ENCODE data around the gene NDUFV1. TPM values are rescaled to one million over a fixed set of nuclear protein-coding genes. Genes with fewer than 3 reads are reported as not detected.

Gene NDUFV1
- total and polyA plus RNA-seq, 4 donors, result 83.6 to 172 (median 163) TPM

DNA sequence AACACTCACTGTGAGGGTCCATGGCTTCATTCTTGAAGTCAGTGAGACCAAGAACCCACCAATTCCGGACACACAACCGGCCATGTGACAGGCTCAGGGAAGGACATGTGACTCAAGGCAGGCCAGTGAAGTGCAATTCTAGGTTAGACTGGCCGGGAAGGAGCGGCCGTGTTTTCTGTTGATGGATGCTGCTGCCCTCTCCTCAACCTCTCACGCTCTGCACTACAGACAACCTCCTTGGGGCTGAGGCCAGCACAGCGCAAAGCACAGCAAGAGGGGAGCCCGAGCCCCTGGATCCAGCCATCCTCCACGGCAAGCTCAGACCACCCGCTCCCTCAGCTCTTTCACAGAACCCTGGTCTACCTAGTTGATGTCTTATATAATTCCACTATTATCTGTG is 20.2 kb downstream of the NDUFV1 start:
- Histone ChIP-seq H3K9me3 (ENCODE audit: control insufficient read depth in 4 of 4, low read length in 3 of 4) (no peaks in the 10 kb centered on the region), H3K36me3 (ENCODE audit: control insufficient read depth in 4 of 4, insufficient read depth in 3 of 4, low read depth in 1 of 4, low read length in 3 of 4) (peaks cover 0 to 5% (median 2%) of the 10 kb centered on the region in 4 donors), H3K27me3 (ENCODE audit: control insufficient read depth in 4 of 4, insufficient read depth in 4 of 4, low read length in 3 of 4) (no peaks in the 10 kb centered on the region), H3K9ac (ENCODE audit: low read depth in 1 of 2, low read length in 2 of 2) (no peak overlapping the region), H3K4me3 (ENCODE audit: low read depth in 1 of 3, low read length in 3 of 3) (no peak overlapping the region), H3K27ac (ENCODE audit: low read depth in 1 of 2, low read length in 2 of 2) (no peak overlapping the region), H3K4me1 (ENCODE audit: control insufficient read depth in 4 of 4, insufficient read depth in 4 of 4, low read length in 3 of 4) (peaks cover 11 to 31% (median 25%) of the 10 kb centered on the region in 4 donors)
- 96% methylated on average over 10 of the region's 10 CpGs for WGBS
- DNase-seq (ENCODE audit: low spot score), result no peak
- TF ChIP-seq RXRA (IDR thresholded peaks at IDR 0.05), result no peak
- no peak for TF ChIP-seq HNF4A (conservative IDR thresholded peaks at IDR 0.05)
- TF ChIP-seq, protein P1, sequence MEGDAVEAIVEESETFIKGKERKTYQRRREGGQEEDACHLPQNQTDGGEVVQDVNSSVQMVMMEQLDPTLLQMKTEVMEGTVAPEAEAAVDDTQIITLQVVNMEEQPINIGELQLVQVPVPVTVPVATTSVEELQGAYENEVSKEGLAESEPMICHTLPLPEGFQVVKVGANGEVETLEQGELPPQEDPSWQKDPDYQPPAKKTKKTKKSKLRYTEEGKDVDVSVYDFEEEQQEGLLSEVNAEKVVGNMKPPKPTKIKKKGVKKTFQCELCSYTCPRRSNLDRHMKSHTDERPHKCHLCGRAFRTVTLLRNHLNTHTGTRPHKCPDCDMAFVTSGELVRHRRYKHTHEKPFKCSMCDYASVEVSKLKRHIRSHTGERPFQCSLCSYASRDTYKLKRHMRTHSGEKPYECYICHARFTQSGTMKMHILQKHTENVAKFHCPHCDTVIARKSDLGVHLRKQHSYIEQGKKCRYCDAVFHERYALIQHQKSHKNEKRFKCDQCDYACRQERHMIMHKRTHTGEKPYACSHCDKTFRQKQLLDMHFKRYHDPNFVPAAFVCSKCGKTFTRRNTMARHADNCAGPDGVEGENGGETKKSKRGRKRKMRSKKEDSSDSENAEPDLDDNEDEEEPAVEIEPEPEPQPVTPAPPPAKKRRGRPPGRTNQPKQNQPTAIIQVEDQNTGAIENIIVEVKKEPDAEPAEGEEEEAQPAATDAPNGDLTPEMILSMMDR (IDR thresholded peaks at IDR 0.05; ENCODE audit: low read depth, low read length, missing input control), result no peak
- TF ChIP-seq RAD21 (IDR thresholded peaks at IDR 0.05), result no peak
- TF ChIP-seq FOXA1 (IDR thresholded peaks at IDR 0.05), result no peak
- TF ChIP-seq EGR1 (IDR thresholded peaks at IDR 0.05; ENCODE audit: low read depth in 2 of 2), result no peak

DNA sequence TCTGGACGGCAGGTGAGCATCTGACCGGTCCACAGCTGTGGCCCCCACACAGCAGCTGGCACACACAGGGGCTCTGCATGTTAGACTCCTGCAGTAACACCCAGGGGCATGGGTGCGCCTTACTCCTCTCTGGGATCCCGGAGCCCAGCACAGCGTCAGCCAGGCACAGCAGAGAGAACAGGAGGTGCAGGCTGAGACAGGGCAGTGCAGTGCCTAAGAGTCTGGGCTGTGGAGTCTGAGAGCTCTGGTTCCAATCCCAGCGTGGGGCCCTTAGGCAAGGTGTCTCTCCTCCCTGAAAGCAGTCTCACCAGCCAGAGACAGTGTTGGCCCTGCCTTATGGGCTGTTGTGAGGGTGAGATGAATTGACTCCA is 20.7 kb downstream of the NDUFV1 start:
- H3K9ac ChIP-seq (ENCODE audit: low read depth in 1 of 2, low read length in 2 of 2), result no peak overlapping the region

More for the DNA sequence above, 20.7 kb downstream of the NDUFV1 start:
- 94% methylated on average over 6 of the region's 6 CpGs for WGBS
- no peak for DNase-seq (ENCODE audit: low spot score)
- Histone ChIP-seq H3K36me3 (ENCODE audit: control insufficient read depth in 4 of 4, insufficient read depth in 3 of 4, low read depth in 1 of 4, low read length in 3 of 4) (peaks cover 0 to 5% (median 2%) of the 10 kb centered on the region in 4 donors), H3K9me3 (ENCODE audit: control insufficient read depth in 4 of 4, low read length in 3 of 4) (no peaks in the 10 kb centered on the region), H3K4me3 (ENCODE audit: low read depth in 1 of 3, low read length in 3 of 3) (no peak overlapping the region), H3K27me3 (ENCODE audit: control insufficient read depth in 4 of 4, insufficient read depth in 4 of 4, low read length in 3 of 4) (no peaks in the 10 kb centered on the region), H3K4me1 (ENCODE audit: control insufficient read depth in 4 of 4, insufficient read depth in 4 of 4, low read length in 3 of 4) (peaks cover 13 to 36% (median 30%) of the 10 kb centered on the region in 4 donors), H3K27ac (ENCODE audit: low read depth in 1 of 2, low read length in 2 of 2) (no peak overlapping the region)
- TF ChIP-seq, protein P2, sequence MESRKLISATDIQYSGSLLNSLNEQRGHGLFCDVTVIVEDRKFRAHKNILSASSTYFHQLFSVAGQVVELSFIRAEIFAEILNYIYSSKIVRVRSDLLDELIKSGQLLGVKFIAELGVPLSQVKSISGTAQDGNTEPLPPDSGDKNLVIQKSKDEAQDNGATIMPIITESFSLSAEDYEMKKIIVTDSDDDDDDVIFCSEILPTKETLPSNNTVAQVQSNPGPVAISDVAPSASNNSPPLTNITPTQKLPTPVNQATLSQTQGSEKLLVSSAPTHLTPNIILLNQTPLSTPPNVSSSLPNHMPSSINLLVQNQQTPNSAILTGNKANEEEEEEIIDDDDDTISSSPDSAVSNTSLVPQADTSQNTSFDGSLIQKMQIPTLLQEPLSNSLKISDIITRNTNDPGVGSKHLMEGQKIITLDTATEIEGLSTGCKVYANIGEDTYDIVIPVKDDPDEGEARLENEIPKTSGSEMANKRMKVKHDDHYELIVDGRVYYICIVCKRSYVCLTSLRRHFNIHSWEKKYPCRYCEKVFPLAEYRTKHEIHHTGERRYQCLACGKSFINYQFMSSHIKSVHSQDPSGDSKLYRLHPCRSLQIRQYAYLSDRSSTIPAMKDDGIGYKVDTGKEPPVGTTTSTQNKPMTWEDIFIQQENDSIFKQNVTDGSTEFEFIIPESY (IDR thresholded peaks at IDR 0.05), result no peak
- no peak for TF ChIP-seq GABPA (IDR thresholded peaks at IDR 0.05 in 1 of 2, conservative IDR thresholded peaks at IDR 0.05 in 1 of 2)
- no peak for TF ChIP-seq HNF4A (conservative IDR thresholded peaks at IDR 0.05)
- TF ChIP-seq NR2F2 (IDR thresholded peaks at IDR 0.05), result no peak
- TF ChIP-seq, protein P3, sequence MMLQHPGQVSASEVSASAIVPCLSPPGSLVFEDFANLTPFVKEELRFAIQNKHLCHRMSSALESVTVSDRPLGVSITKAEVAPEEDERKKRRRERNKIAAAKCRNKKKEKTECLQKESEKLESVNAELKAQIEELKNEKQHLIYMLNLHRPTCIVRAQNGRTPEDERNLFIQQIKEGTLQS (IDR thresholded peaks at IDR 0.05), result no peak
- TF ChIP-seq, protein P1 (IDR thresholded peaks at IDR 0.05; ENCODE audit: low read depth, low read length, missing input control), result no peak

All from liver (tissue), 9 donors.